ENCODE measurements around the gene HINT3. TPM values are rescaled to one million over a fixed set of nuclear protein-coding genes. Genes with fewer than 3 reads are reported as not detected.
"Not testable (repeated sequence)": the region's sequence is repeated elsewhere in the genome, so short reads cannot be mapped to it uniquely, and the experiment has no call there.

Gene HINT3
- total RNA-seq, 1 donor from 2014 or later: 90.5 TPM

DNA sequence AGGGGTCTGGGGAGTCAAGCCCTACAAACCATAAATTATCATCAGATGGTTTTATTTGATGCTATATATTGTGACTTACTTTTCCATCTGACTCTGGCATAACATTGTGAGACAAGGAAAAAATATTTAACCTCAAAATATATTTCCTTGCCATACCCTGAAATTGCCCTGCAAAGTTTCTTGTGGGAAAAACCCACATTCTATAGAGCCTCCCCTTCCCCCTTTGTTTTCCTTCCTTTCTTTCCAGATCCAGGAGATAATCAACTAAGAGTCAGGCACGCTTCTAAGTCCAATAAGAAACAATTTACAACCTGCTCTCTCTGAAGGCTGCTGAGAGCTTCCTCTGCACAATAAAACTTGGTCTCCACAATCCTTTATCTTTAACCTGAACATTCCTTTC, 17.5 kb upstream of the HINT3 start:
- FAIRE-seq (no peak), DNase-seq (ENCODE audit: low spot score in 2 of 2) (no peak)

DNA sequence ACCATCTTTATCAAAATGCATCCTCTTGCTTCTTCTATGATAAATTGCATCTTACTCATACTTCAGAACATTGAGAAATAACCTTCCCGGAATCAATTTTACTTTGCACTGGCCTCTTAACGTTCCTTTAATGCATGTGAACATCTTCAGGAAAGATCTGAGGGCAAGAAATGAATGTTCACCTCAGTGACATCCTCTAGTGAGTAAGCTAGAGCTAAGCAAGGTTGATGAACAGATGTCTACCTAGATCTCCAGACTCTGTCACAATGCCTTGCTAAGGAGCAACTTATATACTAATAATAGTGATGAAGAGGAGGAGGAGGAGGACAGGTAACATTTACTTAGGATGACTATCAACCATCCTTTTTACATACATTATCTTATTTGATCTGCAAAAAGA, 16.8 kb upstream of the HINT3 start:
- FAIRE-seq (no peak), DNase-seq (ENCODE audit: low spot score in 2 of 2) (no peak)

- FAIRE-seq: no peak
- DNase-seq (ENCODE audit: low spot score in 2 of 2): no peak
Observed at GRCh38 chr6:125940247-125941041, 16.1 kb upstream of the HINT3 start.

DNA sequence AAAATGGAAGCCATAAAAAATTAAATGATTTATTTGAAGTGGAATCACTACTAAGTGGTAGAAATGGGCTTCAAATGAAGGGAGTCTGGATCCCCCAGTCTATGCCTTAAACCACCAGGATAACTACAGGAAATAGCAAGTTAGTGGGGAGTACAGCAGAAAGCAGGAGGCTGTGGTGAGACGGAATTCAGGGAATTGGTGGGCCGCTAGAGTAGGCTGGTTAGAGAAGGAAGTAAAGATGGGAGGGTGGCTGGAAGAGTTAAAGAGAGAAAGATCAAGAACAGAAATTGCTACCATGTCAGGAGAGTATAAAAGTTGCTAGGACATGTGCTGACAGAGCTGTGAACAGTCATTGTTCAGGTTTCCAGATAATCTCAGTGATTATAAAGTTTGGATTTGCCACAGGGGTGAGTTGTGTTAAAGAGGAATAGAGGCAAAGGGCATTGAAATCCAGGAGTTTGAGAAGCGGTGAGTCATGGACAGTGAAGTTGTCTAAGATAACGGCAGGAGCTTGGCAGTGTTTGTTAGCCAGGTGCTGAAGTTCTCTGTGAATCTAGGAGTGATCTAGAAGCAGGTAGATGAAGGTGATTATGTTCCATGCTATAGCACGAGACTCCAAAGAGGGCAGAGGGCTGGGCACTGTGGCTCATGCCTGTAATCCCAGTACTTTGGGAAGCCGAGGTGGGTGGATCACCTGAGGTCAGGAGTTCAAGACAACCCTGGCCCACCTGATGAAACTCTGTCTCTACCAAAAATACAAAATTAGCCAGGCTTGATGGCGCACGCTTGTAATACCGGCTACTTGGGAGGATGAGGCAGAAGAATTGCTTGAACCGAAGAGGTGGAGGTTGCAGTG, 13.7 kb upstream of the HINT3 start:
- DNase-seq (ENCODE audit: low spot score in 2 of 2) (no peak), FAIRE-seq (no peak)

GRCh38 chr6:125943528-125944433, 12.8 kb upstream of the HINT3 start:
- no peak for DNase-seq (ENCODE audit: low spot score in 2 of 2)
- FAIRE-seq: no peak

- FAIRE-seq (no peak), DNase-seq (ENCODE audit: low spot score in 2 of 2) (peak in 1 of 2 donors; percentile 21)
Observed at GRCh38 chr6:125944434-125944816, 12.1 kb upstream of the HINT3 start.

DNA sequence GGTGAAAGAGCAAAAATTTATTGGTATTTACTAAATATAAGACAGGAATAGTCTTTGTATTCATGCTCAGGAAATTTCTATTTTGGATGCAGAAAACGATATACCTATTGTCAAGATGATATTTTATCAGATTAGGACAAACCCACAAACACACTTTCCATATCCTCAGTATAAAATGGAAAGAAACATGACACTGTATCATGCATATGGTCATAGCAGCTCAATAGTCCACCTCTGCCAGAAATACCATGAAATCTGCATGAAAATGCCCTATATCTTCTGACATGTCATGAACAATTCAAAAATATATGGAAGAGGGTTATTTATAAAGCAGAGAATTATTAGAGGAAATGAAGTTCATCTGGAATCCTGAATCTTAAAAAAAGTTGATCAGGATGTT, 11.7 kb upstream of the HINT3 start:
- DNase-seq (ENCODE audit: low spot score in 2 of 2) (no peak), FAIRE-seq (no peak)

DNA sequence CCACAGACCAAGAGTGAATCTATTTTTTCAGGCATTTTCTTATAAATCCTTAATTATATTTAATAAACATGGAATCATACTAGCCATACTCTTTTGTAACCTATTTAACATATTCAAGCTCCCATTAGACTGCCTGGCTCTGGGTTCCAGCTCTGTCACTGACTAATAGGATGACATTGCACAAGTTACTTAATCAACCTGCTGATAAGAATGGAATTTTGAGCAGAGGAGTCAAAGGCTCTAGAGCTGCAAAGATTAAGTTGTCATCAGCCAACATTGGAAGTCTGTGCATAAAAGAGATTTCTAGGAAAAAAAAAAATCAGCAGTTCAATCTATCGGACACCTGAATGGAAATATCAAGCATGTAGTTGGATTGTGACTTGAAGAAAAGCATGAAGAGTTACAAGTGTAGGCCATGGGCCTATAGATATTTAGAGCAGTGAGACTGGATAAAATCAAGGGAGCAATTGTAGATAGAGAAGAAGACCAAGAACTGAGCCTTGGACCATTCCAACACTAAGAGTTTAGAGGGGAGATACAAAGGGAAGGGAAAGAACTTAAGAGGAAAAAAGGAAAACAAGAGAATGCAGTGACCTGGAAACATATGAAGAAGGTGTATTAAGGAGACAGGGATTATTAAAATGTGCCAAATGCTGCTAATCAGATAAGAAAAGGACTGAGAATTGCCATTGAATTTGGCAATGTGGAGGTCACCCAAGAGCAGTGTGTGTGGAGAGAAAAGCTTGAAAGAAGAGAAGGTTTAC, 11.0 kb upstream of the HINT3 start:
- FAIRE-seq: no peak

GRCh38 chr6:125947615-125948014, 9.0 kb upstream of the HINT3 start:
- FAIRE-seq (no peak), DNase-seq (ENCODE audit: low spot score in 2 of 2) (no peak)

More for the DNA sequence above, 11.0 kb upstream of the HINT3 start:
- no peak for DNase-seq (ENCODE audit: low spot score in 2 of 2)

GRCh38 chr6:125948455-125948854, 8.1 kb upstream of the HINT3 start:
- no peak for FAIRE-seq
- no peak for DNase-seq (ENCODE audit: low spot score in 2 of 2)

GRCh38 chr6:125949069-125949468, 7.5 kb upstream of the HINT3 start:
- FAIRE-seq (no peak), DNase-seq (ENCODE audit: low spot score in 2 of 2) (no peak)

GRCh38 chr6:125950293-125950692, 6.3 kb upstream of the HINT3 start:
- DNase-seq (ENCODE audit: low spot score in 2 of 2): no peak
- no peak for FAIRE-seq

DNA sequence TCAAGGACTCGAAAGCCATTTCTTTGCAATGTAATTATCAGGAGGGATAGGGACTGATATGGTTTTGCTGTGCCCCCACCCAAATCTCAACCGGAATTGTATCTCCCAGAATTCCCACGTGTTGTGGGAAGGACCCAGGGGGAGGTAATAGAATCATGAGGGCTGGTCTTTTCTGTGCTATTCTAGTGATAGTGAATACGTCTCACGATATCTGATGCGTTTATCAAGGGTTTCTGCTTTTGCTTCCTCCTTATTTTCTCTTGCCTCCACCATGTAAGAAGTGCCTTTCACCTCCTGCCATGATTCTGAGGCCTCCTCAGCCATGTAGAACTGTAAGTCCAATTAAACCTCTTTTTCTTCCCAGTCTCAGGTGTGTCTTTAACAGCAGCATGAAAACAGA, 5.9 kb upstream of the HINT3 start:
- FAIRE-seq; DNase-seq (ENCODE audit: low spot score in 2 of 2): not testable (repeated sequence)

DNA sequence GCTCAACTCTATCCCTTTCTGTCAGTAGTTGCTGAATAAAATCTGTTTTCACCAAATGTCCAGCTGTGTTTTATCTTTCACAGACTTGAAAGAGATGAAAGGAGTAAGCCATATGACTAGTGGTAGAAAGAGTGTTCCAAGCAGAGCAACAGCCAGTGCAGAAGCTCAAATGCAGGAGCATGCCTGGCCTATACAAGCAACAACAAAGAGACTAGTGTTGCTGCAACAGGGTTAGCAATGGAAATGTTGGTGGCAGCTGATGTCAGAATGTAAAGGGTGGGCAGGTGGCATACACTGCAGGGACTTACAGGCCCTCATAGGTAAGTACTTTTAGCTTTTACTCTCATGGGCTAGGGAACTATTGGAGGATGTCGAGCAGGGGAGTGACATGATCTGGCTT, 5.2 kb upstream of the HINT3 start:
- DNase-seq (ENCODE audit: low spot score in 2 of 2) (no peak), FAIRE-seq (no peak)

GRCh38 chr6:125952764-125953501, 3.6 kb upstream of the HINT3 start:
- FAIRE-seq (no peak), DNase-seq (ENCODE audit: low spot score in 2 of 2) (no peak)

DNA sequence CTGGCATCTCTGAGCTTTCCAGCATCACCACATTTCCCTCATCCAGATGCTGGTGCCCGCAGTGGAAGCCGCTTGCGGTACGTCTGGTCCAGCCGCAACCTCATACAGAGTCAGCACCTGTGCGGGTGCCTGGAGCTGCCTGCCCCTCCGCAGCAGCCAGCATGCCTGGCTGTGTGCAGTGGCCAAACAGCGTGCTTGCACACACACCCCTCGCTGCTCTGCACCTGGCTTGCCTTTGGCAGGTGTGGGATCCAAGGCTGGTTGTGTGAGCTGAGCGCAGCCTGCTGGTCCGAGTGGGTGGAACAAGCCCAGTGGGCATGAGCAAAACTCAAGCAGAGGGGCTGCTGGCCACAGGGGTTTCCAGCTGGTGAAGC, 3.1 kb upstream of the HINT3 start:
- no peak for FAIRE-seq

DNA sequence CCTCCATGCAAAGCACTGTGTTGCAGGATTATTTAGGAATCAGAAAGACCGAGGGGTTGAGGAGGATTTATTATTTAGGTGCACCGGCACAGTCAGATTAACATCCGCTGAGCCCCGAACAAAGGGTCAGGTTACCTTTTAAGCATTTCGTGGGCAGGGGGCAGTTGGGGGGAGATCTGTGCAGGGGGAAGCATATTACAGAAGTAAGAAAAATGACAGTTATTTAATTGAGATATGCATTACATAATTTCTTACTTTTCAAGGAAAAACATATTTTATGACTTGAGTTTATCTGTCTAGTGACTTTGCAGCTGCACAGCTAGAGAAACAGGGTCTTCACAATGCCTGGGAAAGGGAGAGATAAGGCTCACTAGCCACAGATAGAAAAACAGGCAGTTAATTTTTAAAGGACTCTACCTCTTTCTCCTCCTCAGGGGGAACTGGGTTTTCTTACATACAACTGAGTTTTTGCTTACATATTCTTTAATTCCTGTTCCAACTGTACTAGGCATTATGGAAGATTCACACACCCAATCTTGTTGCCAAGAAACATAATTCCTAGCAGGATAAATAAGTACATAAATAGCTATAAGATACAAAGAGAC, 1.7 kb upstream of the HINT3 start:
- DNase-seq (ENCODE audit: low spot score in 2 of 2) (no peak), FAIRE-seq (no peak)

More for the DNA sequence above, 3.1 kb upstream of the HINT3 start:
- no peak for DNase-seq (ENCODE audit: low spot score in 2 of 2)

- FAIRE-seq (no peak), DNase-seq (ENCODE audit: low spot score in 2 of 2) (no peak)
Observed at GRCh38 chr6:125955973-125956372, 597 bp upstream of the HINT3 start.

DNA sequence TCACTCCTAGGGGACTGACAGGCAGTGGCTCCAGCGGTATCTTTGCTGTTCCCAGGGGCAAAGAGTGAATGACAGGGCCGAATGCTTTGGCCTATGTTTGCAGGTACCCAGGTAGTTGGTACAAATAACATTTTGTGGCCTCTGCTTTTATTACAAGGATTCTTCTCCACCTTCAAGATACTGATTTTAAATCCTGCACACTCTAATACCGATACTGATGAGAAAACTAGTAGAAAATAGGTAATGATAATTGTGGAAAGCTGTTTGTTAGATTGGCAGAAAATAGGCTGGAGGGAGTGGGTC, 772 bp downstream of the HINT3 start:
- no peak for DNase-seq (ENCODE audit: low spot score in 2 of 2)
- FAIRE-seq: no peak
